Colon (tissue), 2 donors: ENCODE measurements around the gene GRID1.
"Not testable (repeated sequence)": the region's sequence is repeated elsewhere in the genome, so short reads cannot be mapped to it uniquely, and the experiment has no call there.

Experiments used
- FAIRE-seq: peaks from 2 replicates; lab custom pipeline; 2012; peaks lifted over from hg19 to GRCh38; lab: Jason Lieb, UNC
- donor health status: control.
- donor health status: control.

Gene GRID1

GRCh38 chr10:86188796-86189558 is 177.6 kb downstream of the GRID1 start:
- FAIRE-seq, result no peak

GRCh38 chr10:86188326-86188725 is 178.3 kb downstream of the GRID1 start:
- FAIRE-seq, result no peak

GRCh38 chr10:86187499-86188239 is 178.9 kb downstream of the GRID1 start:
- FAIRE-seq, result no peak

- no peak for FAIRE-seq
These were observed 180.0 kb downstream of the GRID1 start for GRCh38 chr10:86186633-86187032.

- FAIRE-seq, result no peak
These were observed 184.0 kb downstream of the GRID1 start for GRCh38 chr10:86182595-86182994.

- no peak for FAIRE-seq
These were observed 184.4 kb downstream of the GRID1 start for GRCh38 chr10:86182150-86182549.

- no peak for FAIRE-seq
These were observed 185.7 kb downstream of the GRID1 start for GRCh38 chr10:86180861-86181260.

- no peak for FAIRE-seq
These were observed 186.6 kb downstream of the GRID1 start for GRCh38 chr10:86179961-86180360.

- FAIRE-seq, result no peak
These were observed 187.5 kb downstream of the GRID1 start for GRCh38 chr10:86179153-86179524.

GRCh38 chr10:86178401-86179152 is 188.0 kb downstream of the GRID1 start:
- FAIRE-seq, result no peak

GRCh38 chr10:86177537-86178155 is 188.9 kb downstream of the GRID1 start:
- no peak for FAIRE-seq

- FAIRE-seq, result no peak
These were observed 189.6 kb downstream of the GRID1 start for GRCh38 chr10:86176850-86177536.

GRCh38 chr10:86175476-86175875 is 191.1 kb downstream of the GRID1 start:
- not testable (repeated sequence) for FAIRE-seq

- no peak for FAIRE-seq
These were observed 194.3 kb downstream of the GRID1 start for GRCh38 chr10:86172301-86172700.

- no peak for FAIRE-seq
These were observed 196.1 kb downstream of the GRID1 start for GRCh38 chr10:86170255-86171108.

GRCh38 chr10:86169506-86170254 is 196.9 kb downstream of the GRID1 start:
- no peak for FAIRE-seq

- FAIRE-seq, result no peak
These were observed 197.5 kb downstream of the GRID1 start for GRCh38 chr10:86169066-86169465.

- no peak for FAIRE-seq
These were observed 198.3 kb downstream of the GRID1 start for GRCh38 chr10:86168256-86168655.

GRCh38 chr10:86167762-86168128 is 198.8 kb downstream of the GRID1 start:
- no peak for FAIRE-seq

GRCh38 chr10:86167121-86167761 is 199.4 kb downstream of the GRID1 start:
- no peak for FAIRE-seq
